Measurements from ENCODE around the gene CACNA1D.

DNA sequence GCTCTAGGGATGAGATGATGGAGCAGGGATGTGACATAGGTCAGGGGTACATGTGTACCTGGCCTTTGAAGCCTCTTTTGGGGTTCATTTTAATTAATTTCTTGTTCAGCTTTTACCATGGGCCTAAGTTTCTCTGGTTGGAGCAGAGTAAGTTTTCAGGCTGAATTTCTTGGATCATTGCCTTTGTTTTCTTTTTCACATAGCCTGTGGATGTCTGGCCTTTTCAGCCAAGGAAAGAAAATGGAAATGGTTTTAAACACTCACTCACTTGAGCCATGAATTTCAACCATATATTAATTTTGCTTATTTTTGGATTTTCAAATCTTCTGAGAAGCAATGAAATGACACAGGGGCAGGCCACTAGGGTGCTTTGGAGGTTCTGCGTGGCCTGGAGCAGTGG, 30.2 kb downstream of the CACNA1D start:
- TF ChIP-seq, protein P1, sequence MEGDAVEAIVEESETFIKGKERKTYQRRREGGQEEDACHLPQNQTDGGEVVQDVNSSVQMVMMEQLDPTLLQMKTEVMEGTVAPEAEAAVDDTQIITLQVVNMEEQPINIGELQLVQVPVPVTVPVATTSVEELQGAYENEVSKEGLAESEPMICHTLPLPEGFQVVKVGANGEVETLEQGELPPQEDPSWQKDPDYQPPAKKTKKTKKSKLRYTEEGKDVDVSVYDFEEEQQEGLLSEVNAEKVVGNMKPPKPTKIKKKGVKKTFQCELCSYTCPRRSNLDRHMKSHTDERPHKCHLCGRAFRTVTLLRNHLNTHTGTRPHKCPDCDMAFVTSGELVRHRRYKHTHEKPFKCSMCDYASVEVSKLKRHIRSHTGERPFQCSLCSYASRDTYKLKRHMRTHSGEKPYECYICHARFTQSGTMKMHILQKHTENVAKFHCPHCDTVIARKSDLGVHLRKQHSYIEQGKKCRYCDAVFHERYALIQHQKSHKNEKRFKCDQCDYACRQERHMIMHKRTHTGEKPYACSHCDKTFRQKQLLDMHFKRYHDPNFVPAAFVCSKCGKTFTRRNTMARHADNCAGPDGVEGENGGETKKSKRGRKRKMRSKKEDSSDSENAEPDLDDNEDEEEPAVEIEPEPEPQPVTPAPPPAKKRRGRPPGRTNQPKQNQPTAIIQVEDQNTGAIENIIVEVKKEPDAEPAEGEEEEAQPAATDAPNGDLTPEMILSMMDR (conservative IDR thresholded peaks at IDR 0.05): no peak
- TF ChIP-seq ZFX (IDR thresholded peaks at IDR 0.05): no peak

Data from C4-2B (cell line).